ENCODE data around the gene TNS1. TPM values are rescaled to one million over a fixed set of nuclear protein-coding genes. Genes with fewer than 3 reads are reported as not detected.

TNS1 gene
- polyA plus RNA-seq, 3 donors, result 0.26 to 1.6 (median 1.5) TPM

DNA sequence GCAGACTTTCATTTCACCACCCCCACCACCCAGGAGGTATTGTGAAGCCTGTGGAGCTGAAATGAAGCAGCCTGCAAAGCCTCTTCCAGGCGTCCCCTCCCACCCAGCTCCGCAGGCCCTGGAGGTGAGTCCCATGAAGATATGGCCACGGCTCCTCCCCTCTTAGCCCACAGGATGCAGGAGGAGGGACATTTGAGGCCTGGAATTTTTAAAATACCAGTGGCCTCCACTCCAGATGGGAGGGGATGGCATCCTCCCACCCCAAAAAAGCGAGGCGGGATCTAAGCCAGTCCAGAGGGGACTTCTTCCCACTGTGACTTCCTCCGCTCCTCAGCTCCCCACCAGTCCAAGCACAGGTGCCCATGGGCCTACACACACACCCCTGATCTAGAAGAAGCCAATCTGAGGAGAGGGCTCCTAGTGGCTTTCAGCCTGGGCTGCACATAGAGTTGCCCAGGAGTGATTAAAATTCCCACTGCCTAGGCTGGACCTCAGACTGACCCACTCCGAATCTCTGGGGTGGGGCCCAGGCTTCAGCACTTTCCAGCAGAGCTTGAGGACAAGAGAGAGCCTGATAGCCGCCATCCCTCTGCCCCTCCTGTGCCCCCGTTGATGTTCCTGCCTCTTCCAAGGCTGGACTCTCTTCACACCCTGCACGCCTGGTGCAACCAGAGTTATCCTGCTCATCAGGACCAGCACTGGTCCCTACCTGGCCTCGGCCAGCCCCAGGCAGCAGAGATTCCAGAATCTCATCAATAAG, 206.9 kb downstream of the TNS1 start:
- Mint-ChIP-seq H3K27ac (no peak overlapping the region), H3K4me1 (peaks cover 28% of the 10 kb centered on the region), H3K27me3 (ENCODE audit: low read depth in 3 of 3) (peaks cover 0 to 6% (median 5%) of the 10 kb centered on the region in 3 donors), H3K9me3 (peaks cover 2 to 6% (median 4%) of the 10 kb centered on the region in 7 donors), H3K36me3 (peaks cover 0 to 2% of the 10 kb centered on the region in 2 donors), H3K4me3 (no peak overlapping the region)
- TF ChIP-seq, protein P1, sequence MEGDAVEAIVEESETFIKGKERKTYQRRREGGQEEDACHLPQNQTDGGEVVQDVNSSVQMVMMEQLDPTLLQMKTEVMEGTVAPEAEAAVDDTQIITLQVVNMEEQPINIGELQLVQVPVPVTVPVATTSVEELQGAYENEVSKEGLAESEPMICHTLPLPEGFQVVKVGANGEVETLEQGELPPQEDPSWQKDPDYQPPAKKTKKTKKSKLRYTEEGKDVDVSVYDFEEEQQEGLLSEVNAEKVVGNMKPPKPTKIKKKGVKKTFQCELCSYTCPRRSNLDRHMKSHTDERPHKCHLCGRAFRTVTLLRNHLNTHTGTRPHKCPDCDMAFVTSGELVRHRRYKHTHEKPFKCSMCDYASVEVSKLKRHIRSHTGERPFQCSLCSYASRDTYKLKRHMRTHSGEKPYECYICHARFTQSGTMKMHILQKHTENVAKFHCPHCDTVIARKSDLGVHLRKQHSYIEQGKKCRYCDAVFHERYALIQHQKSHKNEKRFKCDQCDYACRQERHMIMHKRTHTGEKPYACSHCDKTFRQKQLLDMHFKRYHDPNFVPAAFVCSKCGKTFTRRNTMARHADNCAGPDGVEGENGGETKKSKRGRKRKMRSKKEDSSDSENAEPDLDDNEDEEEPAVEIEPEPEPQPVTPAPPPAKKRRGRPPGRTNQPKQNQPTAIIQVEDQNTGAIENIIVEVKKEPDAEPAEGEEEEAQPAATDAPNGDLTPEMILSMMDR (IDR thresholded peaks at IDR 0.05), result no peak
- intact Hi-C loops (cut with micrococcal nuclease), result loop anchor here (5.0 to 10.0 kb wide), 2 partner anchors 49 to 681 kb away; no protein-coding TSS in a partner anchor
- Histone ChIP-seq H3K9ac (ENCODE audit: insufficient read depth, low read length, poor library complexity, severe bottlenecking) (no peak overlapping the region), H3K27me3 (ENCODE audit: control insufficient read depth in 2 of 2, insufficient read depth in 2 of 2, low read length in 2 of 2) (no peaks in the 10 kb centered on the region), H3K36me3 (replicated peaks in 1 of 2; ENCODE audit: control insufficient read depth in 1 of 2, insufficient read depth in 2 of 2, low read length in 2 of 2) (no peaks in the 10 kb centered on the region), H3K27ac (ENCODE audit: low read depth in 1 of 2, low read length in 2 of 2) (no peak overlapping the region), H3K9me3 (replicated peaks in 1 of 2; ENCODE audit: control insufficient read depth in 1 of 2, insufficient read depth in 1 of 2, low read length in 2 of 2) (no peaks in the 10 kb centered on the region), H3K4me3 (replicated peaks in 1 of 3; ENCODE audit: low read depth in 2 of 3, low read length in 3 of 3) (no peak overlapping the region), H2AFZ (ENCODE audit: insufficient read depth, low read depth, low read length, poor library complexity, severe bottlenecking) (no peak overlapping the region), H3K79me2 (ENCODE audit: insufficient read depth, low read length) (no peaks in the 10 kb centered on the region), H4K20me1 (ENCODE audit: insufficient read depth, low read length) (no peaks in the 10 kb centered on the region), H3K4me1 (ENCODE audit: control insufficient read depth in 1 of 2, insufficient read depth in 2 of 2, low read length in 2 of 2) (peaks cover 16 to 20% of the 10 kb centered on the region in 2 donors), H3K4me2 (replicated peaks; ENCODE audit: extremely low read depth, low read length, poor library complexity, severe bottlenecking) (no peak overlapping the region)
- DNase-seq, result peak in 1 of 3 donors; percentile 2
- 98% methylated on average over 4 of the region's 11 CpGs for WGBS (ENCODE audit: insufficient coverage)

DNA sequence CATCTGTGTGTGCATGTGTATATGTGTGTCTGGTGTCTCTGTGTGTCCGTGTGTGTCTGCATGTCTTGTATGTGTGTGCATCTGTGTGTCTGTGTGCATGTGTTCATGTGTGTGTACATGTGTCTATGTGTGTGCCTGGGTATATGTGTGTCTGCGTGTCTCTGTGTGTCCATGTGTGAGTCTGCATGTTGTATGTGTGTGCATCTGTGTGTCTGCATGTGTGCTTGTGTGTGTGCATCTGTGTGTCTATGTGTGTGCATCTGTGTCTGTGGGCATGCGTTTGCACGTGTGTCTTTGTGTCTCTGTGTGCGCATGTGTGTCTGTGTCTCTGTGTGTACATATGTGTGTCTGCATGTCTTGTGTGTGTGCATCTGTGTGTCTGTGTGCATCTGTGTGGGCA, 207.7 kb downstream of the TNS1 start:
- H3K4me1 Mint-ChIP-seq, result peaks cover 36% of the 10 kb centered on the region
- H3K4me3 ChIP-seq (replicated peaks in 1 of 3; ENCODE audit: low read depth in 2 of 3, low read length in 3 of 3), result no peak overlapping the region
- H3K9me3 ChIP-seq (replicated peaks in 1 of 2; ENCODE audit: control insufficient read depth in 1 of 2, insufficient read depth in 1 of 2, low read length in 2 of 2), result no peaks in the 10 kb centered on the region
- WGBS (ENCODE audit: insufficient coverage), result 94% methylated on average over 5 of the region's 5 CpGs
- H3K27ac Mint-ChIP-seq, result no peak overlapping the region
- H3K4me2 ChIP-seq (replicated peaks; ENCODE audit: extremely low read depth, low read length, poor library complexity, severe bottlenecking), result no peak overlapping the region
- H3K36me3 ChIP-seq (replicated peaks in 1 of 2; ENCODE audit: control insufficient read depth in 1 of 2, insufficient read depth in 2 of 2, low read length in 2 of 2), result no peaks in the 10 kb centered on the region
- H3K27me3 ChIP-seq (ENCODE audit: control insufficient read depth in 2 of 2, insufficient read depth in 2 of 2, low read length in 2 of 2), result no peaks in the 10 kb centered on the region
- peaks cover 2 to 6% (median 4%) of the 10 kb centered on the region in 7 donors for H3K9me3 Mint-ChIP-seq
- no peak overlapping the region for H3K4me3 Mint-ChIP-seq
- no peak overlapping the region for H2AFZ ChIP-seq (ENCODE audit: insufficient read depth, low read depth, low read length, poor library complexity, severe bottlenecking)
- no peaks in the 10 kb centered on the region for H3K79me2 ChIP-seq (ENCODE audit: insufficient read depth, low read length)
- TF ChIP-seq, protein P1 (IDR thresholded peaks at IDR 0.05), result no peak
- no peaks in the 10 kb centered on the region for H4K20me1 ChIP-seq (ENCODE audit: insufficient read depth, low read length)
- peaks cover 24 to 28% of the 10 kb centered on the region in 2 donors for H3K4me1 ChIP-seq (ENCODE audit: control insufficient read depth in 1 of 2, insufficient read depth in 2 of 2, low read length in 2 of 2)
- DNase-seq, result peak in 1 of 3 donors; percentile 1
- no peak overlapping the region for H3K9ac ChIP-seq (ENCODE audit: insufficient read depth, low read length, poor library complexity, severe bottlenecking)
- H3K27me3 Mint-ChIP-seq (ENCODE audit: low read depth in 3 of 3), result peaks cover 0 to 8% (median 6%) of the 10 kb centered on the region in 3 donors
- intact Hi-C loops (cut with micrococcal nuclease), result loop anchor here (5.0 to 10.0 kb wide), 2 partner anchors 50 to 682 kb away; no protein-coding TSS in a partner anchor
- H3K27ac ChIP-seq (ENCODE audit: low read depth in 1 of 2, low read length in 2 of 2), result no peak overlapping the region
- H3K36me3 Mint-ChIP-seq, result peaks cover 0 to 2% of the 10 kb centered on the region in 2 donors

Measured in CD14-positive monocyte (primary cell).